A549 (cell line): ENCODE results near the gene ATP13A3. TPM values are rescaled to one million over a fixed set of nuclear protein-coding genes. Genes with fewer than 3 reads are reported as not detected.

ENCODE experiments used
- ATAC-seq, 2 experiments: fragments of 200-7000 bp in 1 of 2; fragments of >200 bp in 1 of 2; cut with Nextera tagmentation in 1 of 2; cut with Tn5 transposase in 1 of 2; 3 replicates each; pipeline versions ENCODE4 v1.8.0 to v1.9.1; 2018 to 2020; ENCODE audit warnings: mild to moderate bottlenecking in 1 of 2, moderate library complexity in 1 of 2
- CTCF ChIA-PET: fragments of 300-600 bp; sonication (Branson Sonifier 250); formaldehyde crosslinking; extraction: SDS; loops from one replicate; lab custom pipeline; 2021; ENCODE audit warnings: antibody characterized with exemption, inconsistent platforms; lab: Yijun Ruan, JAX
- POLR2A ChIA-PET: fragments of 350-600 bp; formaldehyde crosslinking; extraction: SDS; loops from one replicate; lab custom pipeline; 2021; ENCODE audit warnings: antibody characterized with exemption, inconsistent platforms; lab: Yijun Ruan, JAX
- DNase-seq, 2 experiments: peaks; one replicate each; pipeline versions ENCODE4 v3.0.0 to v3.0.0-alpha.2; 2011 to 2016; ENCODE audit warnings: low read depth in 1 of 2, low spot score in 1 of 2
- FAIRE-seq: peaks from 2 replicates; lab custom pipeline; 2011; peaks lifted over from hg19 to GRCh38; lab: Jason Lieb, UNC
- H3K27ac ChIP-seq, 2 experiments: fragments of >200 bp; sonication (Bioruptor Twin); formaldehyde crosslinking; 3 replicates each; pipeline ENCODE4 v1.5.1; 2016 to 2017
- H3K4me1 ChIP-seq: fragments of >200 bp; sonication (Bioruptor Twin); formaldehyde crosslinking; 3 replicates; pipeline ENCODE4 v1.6.1; 2016
- H3K4me2 ChIP-seq: fragments of >200 bp; sonication (Bioruptor Twin); formaldehyde crosslinking; 3 replicates; pipeline ENCODE4 v1.6.1; 2016
- H3K4me3 ChIP-seq: fragments of >200 bp; sonication (Bioruptor Twin); formaldehyde crosslinking; 3 replicates; pipeline ENCODE4 v1.5.1; 2016
- H3K9me3 ChIP-seq: fragments of >200 bp; sonication (Bioruptor Twin); formaldehyde crosslinking; 3 replicates; pipeline ENCODE4 v1.6.1; 2016
- ATOH8 ChIP-seq: fragments of 250-450 bp; sonication (Bioruptor Pico); IDR thresholded peaks from 2 replicates; pipeline ENCODE4 v1.5.0; 2020; ENCODE audit warnings: low read depth, mild to moderate bottlenecking, moderate library complexity
- BHLHE40 ChIP-seq: IDR thresholded peaks from 2 replicates; pipeline ENCODE4 v1.6.1; 2012; ENCODE audit warnings: low read depth, low read length, inconsistent platforms
- CBX2 ChIP-seq: fragments of 200-600 bp; sonication (generic); IDR thresholded peaks from 2 replicates; pipeline ENCODE4 v1.6.1; 2016; ENCODE audit warnings: low read depth, mild to moderate bottlenecking, borderline replicate concordance
- CTCF ChIP-seq: fragments of >200 bp; sonication (Bioruptor Twin); formaldehyde crosslinking; IDR thresholded peaks from 3 replicates; pipeline ENCODE4 v1.5.1; 2016
- E2F6 ChIP-seq: IDR thresholded peaks from 2 replicates; pipeline ENCODE4 v1.6.1; 2012; ENCODE audit warnings: low read depth, borderline replicate concordance
- EP300 ChIP-seq, 2 experiments: fragments of >200 bp; sonication (Bioruptor Twin); formaldehyde crosslinking; IDR thresholded peaks; 2 replicates in 1 of 2; 3 replicates in 1 of 2; pipeline ENCODE4 v1.6.1; 2016 to 2017
- ESRRA ChIP-seq: fragments of 150-350 bp; IDR thresholded peaks from 2 replicates; pipeline ENCODE4 v1.6.1; 2014; ENCODE audit warnings: mild to moderate bottlenecking, low read length, borderline replicate concordance
- FOSB ChIP-seq: fragments of 250-450 bp; sonication (Bioruptor Pico); IDR thresholded peaks from 2 replicates; pipeline ENCODE4 v1.5.0; 2020; ENCODE audit warnings: mild to moderate bottlenecking, moderate library complexity
- FOXS1 ChIP-seq: fragments of 250-450 bp; sonication (Bioruptor Pico); IDR thresholded peaks from 2 replicates; pipeline ENCODE4 v1.5.0; 2020; ENCODE audit warnings: mild to moderate bottlenecking, moderate library complexity
- HDAC2 ChIP-seq: fragments of 200-600 bp; sonication (generic); IDR thresholded peaks from 2 replicates; pipeline ENCODE4 v1.6.1; 2016
- HOXA7 ChIP-seq: fragments of 250-450 bp; sonication (Bioruptor Pico); IDR thresholded peaks from 2 replicates; pipeline ENCODE4 v1.5.0; 2020; ENCODE audit warnings: mild to moderate bottlenecking, moderate library complexity
- JUN ChIP-seq, 2 experiments: fragments of >200 bp; sonication (Bioruptor Twin); formaldehyde crosslinking; IDR thresholded peaks; 2 replicates in 1 of 2; 3 replicates in 1 of 2; pipeline ENCODE4 v1.6.1; 2016 to 2017
- JUNB ChIP-seq: fragments of >200 bp; sonication (Bioruptor Twin); formaldehyde crosslinking; IDR thresholded peaks from 2 replicates; pipeline ENCODE4 v1.6.1; 2016
- MAX ChIP-seq: IDR thresholded peaks from 2 replicates; pipeline ENCODE4 v1.6.1; 2012
- NR3C1 ChIP-seq: fragments of >200 bp; sonication (Bioruptor Twin); formaldehyde crosslinking; IDR thresholded peaks from 3 replicates; pipeline ENCODE4 v1.6.1; 2017
- PHF8 ChIP-seq: fragments of 200-600 bp; sonication (generic); IDR thresholded peaks from 2 replicates; pipeline ENCODE4 v1.6.1; 2016; ENCODE audit warnings: low read depth, mild to moderate bottlenecking, antibody characterized with exemption, moderate library complexity, borderline replicate concordance
- POLR2AphosphoS2 ChIP-seq: conservative IDR thresholded peaks from 2 replicates; pipeline ENCODE4 v1.6.1; 2012; ENCODE audit warnings: low read length, improper control_type of control experiment, inconsistent platforms
- RFX5 ChIP-seq: fragments of 450-650 bp; IDR thresholded peaks from 2 replicates; pipeline ENCODE4 v1.7.1; 2014; ENCODE audit warnings: antibody characterized with exemption, mild to moderate bottlenecking, moderate library complexity
- RNF2 ChIP-seq: fragments of 200-600 bp; sonication (generic); IDR thresholded peaks from 2 replicates; pipeline ENCODE4 v1.6.1; 2016; ENCODE audit warnings: low read depth, mild to moderate bottlenecking, antibody characterized with exemption, moderate library complexity, borderline replicate concordance
- SREBF2 ChIP-seq: fragments of 450-650 bp; IDR thresholded peaks from 2 replicates; pipeline ENCODE4 v1.6.1; 2014; ENCODE audit warnings: mild to moderate bottlenecking, moderate library complexity
- TFCP2L1 ChIP-seq: fragments of 250-450 bp; sonication (Bioruptor Pico); IDR thresholded peaks from 2 replicates; pipeline ENCODE4 v1.5.0; 2021; ENCODE audit warnings: mild to moderate bottlenecking
- TP53 ChIP-seq: fragments of 250-450 bp; sonication (Bioruptor Pico); IDR thresholded peaks from 2 replicates; pipeline ENCODE4 v1.5.0; 2021; ENCODE audit warnings: mild to moderate bottlenecking, moderate library complexity
- ZFP36 ChIP-seq: fragments of 450-650 bp; IDR thresholded peaks from 2 replicates; pipeline ENCODE4 v1.6.1; 2014; ENCODE audit warnings: borderline replicate concordance; ENCODE audit not compliant: partially characterized antibody
- ZNF302 ChIP-seq: fragments of 250-450 bp; sonication (Bioruptor Pico); IDR thresholded peaks from 2 replicates; pipeline ENCODE4 v1.9.0; 2021; ENCODE audit warnings: inconsistent platforms, mild to moderate bottlenecking, moderate library complexity
- ZSCAN20 ChIP-seq: fragments of 250-450 bp; sonication (Bioruptor Pico); IDR thresholded peaks from 2 replicates; pipeline ENCODE4 v1.8.0; 2022; ENCODE audit warnings: mild to moderate bottlenecking, moderate library complexity
- WGBS: methylation state at CpG from one replicate; pipeline ENCODE4 v1.1.6; 2017; ENCODE audit errors: missing lambda C conversion rate; 5-methylcytosine and 5-hydroxymethylcytosine counted together
- polyA plus RNA-seq, 4 experiments: library from polyadenylated mRNA; depleted of rRNA in 3 of 4; stranded (reverse); fragments of >200 nt; fragmentation: RNase III in 1 of 4; extraction: RNeasy Plus Mini Kit Qiagen cat#74134 plus additional on column Dnase treatment in 1 of 4; gene quantifications; 2 replicates in 3 of 4; 3 replicates in 1 of 4; pipeline ENCODE4 v1.2.3, GENCODE V29; 2011 to 2017

ATP13A3 gene
- polyA plus RNA-seq, 2 of the 4 experiments (the other 2 are of a cell fraction): 63.6 to 102 TPM

GRCh38 chr3:194460566-194460965, 26.2 kb downstream of the ATP13A3 start:
- ChIA-PET POLR2A (no interaction called here), CTCF (no interaction called here)
- no peaks in the 10 kb centered on the region for H3K4me1 ChIP-seq
- TF ChIP-seq ZSCAN20 (CRISPR knock-in tag): no peak
- no peak for TF ChIP-seq ATOH8 (CRISPR knock-in tag)
- TF ChIP-seq FOXS1 (CRISPR knock-in tag): no peak
- no peak for TF ChIP-seq CBX2
- TF ChIP-seq EP300 (IDR thresholded peaks at IDR 0.05): no peak
- TF ChIP-seq BHLHE40: no peak
- TF ChIP-seq ZNF302: no peak
- no peak for TF ChIP-seq E2F6
- no peak for ATAC-seq
- WGBS: 93% methylated on average over 5 of the region's 5 CpGs
- no peak overlapping the region for H3K4me2 ChIP-seq
- no peak overlapping the region for H3K4me3 ChIP-seq
- FAIRE-seq: no peak
- H3K27ac ChIP-seq: no peak overlapping the region
- no peaks in the 10 kb centered on the region for H3K9me3 ChIP-seq
- DNase-seq: no peak

GRCh38 chr3:194458131-194458530, 28.7 kb downstream of the ATP13A3 start:
- Histone ChIP-seq H3K4me3 (no peak overlapping the region), H3K27ac (no peak overlapping the region), H3K4me2 (no peak overlapping the region), H3K9me3 (no peaks in the 10 kb centered on the region), H3K4me1 (no peaks in the 10 kb centered on the region)
- FAIRE-seq (no peak), ATAC-seq (no peak), DNase-seq (no peak)
- WGBS: 98% methylated on average over 5 of the region's 5 CpGs
- ChIA-PET CTCF (interaction anchor here (0.7 to 1.6 kb wide), 5 partner anchors 8 to 125 kb away, joined by 3 read pairs; no protein-coding TSS in a partner anchor), POLR2A (no interaction called here)
- TF ChIP-seq ESRRA: no peak
- no peak for TF ChIP-seq PHF8
- TF ChIP-seq RNF2: no peak
- no peak for TF ChIP-seq ZNF302
- TF ChIP-seq NR3C1: no peak
- TF ChIP-seq TFCP2L1: no peak
- no peak for TF ChIP-seq JUNB
- TF ChIP-seq ZFP36: no peak
- TF ChIP-seq E2F6: no peak
- no peak for TF ChIP-seq JUN (IDR thresholded peaks at IDR 0.05)
- TF ChIP-seq FOSB (CRISPR knock-in tag): no peak
- TF ChIP-seq SREBF2: no peak
- TF ChIP-seq TP53 (CRISPR knock-in tag): no peak
- no peak for TF ChIP-seq RFX5

GRCh38 chr3:194455481-194455880, 31.3 kb downstream of the ATP13A3 start:
- H3K9me3 ChIP-seq: no peaks in the 10 kb centered on the region
- no peak overlapping the region for H3K4me2 ChIP-seq
- ATAC-seq: no peak
- FAIRE-seq: no peak
- H3K4me1 ChIP-seq: no peaks in the 10 kb centered on the region
- TF ChIP-seq CTCF (no peak), HDAC2 (no peak), MAX (no peak), ZNF302 (no peak), HOXA7 (CRISPR knock-in tag) (no peak), JUNB (no peak), E2F6 (no peak), POLR2AphosphoS2 (no peak), TP53 (CRISPR knock-in tag) (no peak)
- DNase-seq: no peak
- no peak overlapping the region for H3K4me3 ChIP-seq
- POLR2A ChIA-PET: no interaction called here
- WGBS: 95% methylated on average over 1 of the region's 1 CpG
- no peak overlapping the region for H3K27ac ChIP-seq
- CTCF ChIA-PET: interaction anchor here (0.9 to 1.2 kb wide), 2 partner anchors 12 to 17 kb away, joined by 3 read pairs; no protein-coding TSS in a partner anchor
